Upper lobe of left lung (tissue), 6 donors: ENCODE measurements around the gene CISH. TPM values are rescaled to one million over a fixed set of nuclear protein-coding genes. Genes with fewer than 3 reads are reported as not detected.

ENCODE experiments used
- ATAC-seq, 2 donors: fragments of 200-7000 bp; cut with Tn5 transposase; one replicate each; pipeline ENCODE4 v1.9.1; 2022; ENCODE audit warnings: mild to moderate bottlenecking in 2 of 2, moderate library complexity in 2 of 2; ENCODE audit not compliant: low FRiP score in 2 of 2
- DNase-seq, 2 donors: peaks; one replicate each; pipeline ENCODE4 v3.0.0-alpha.2; 2019 to 2020
- H3K27ac ChIP-seq, 4 donors: fragments of 200-600 bp; sonication (generic); one replicate each; pipeline ENCODE4 v1.5.1; 2016 to 2019
- H3K27me3 ChIP-seq, 4 donors: fragments of 200-600 bp; sonication (generic); one replicate each; pipeline ENCODE4 v1.5.1; 2017 to 2019
- H3K36me3 ChIP-seq, 4 donors: fragments of 200-600 bp; sonication (generic); one replicate each; pipeline ENCODE4 v1.5.1; 2016 to 2019
- H3K4me1 ChIP-seq, 4 donors: fragments of 200-600 bp; sonication (generic); one replicate each; pipeline ENCODE4 v1.5.1; 2018 to 2019
- H3K4me3 ChIP-seq, 4 donors: fragments of 200-600 bp; sonication (generic); one replicate each; pipeline ENCODE4 v1.5.1; 2017 to 2019; ENCODE audit warnings: mild to moderate bottlenecking in 2 of 4, moderate library complexity in 1 of 4
- H3K9me3 ChIP-seq, 4 donors: fragments of 200-600 bp; sonication (generic); one replicate each; pipeline ENCODE4 v1.5.1; 2018 to 2019
- EP300 ChIP-seq, 4 donors: sonication (generic); formaldehyde crosslinking; IDR thresholded peaks; one replicate each; pipeline ENCODE4 v1.5.1; 2017; ENCODE audit warnings: antibody characterized with exemption in 4 of 4, control low read depth in 2 of 4
- POLR2A ChIP-seq, 4 donors: fragments of 450-650 bp; IDR thresholded peaks; one replicate each; pipeline ENCODE4 v1.5.1; 2016 to 2017; ENCODE audit warnings: antibody characterized with exemption in 4 of 4, mild to moderate bottlenecking in 2 of 4
- POLR2AphosphoS5 ChIP-seq, 2 donors: sonication (generic); formaldehyde crosslinking; IDR thresholded peaks; one replicate each; pipeline ENCODE4 v1.5.1; 2017; ENCODE audit warnings: antibody characterized with exemption in 2 of 2
- WGBS, 2 donors: methylation state at CpG; one replicate each; pipeline ENCODE4 v1.1.5; 2017 to 2018; 5-methylcytosine and 5-hydroxymethylcytosine counted together
- total RNA-seq, 6 donors: library from RNA; depleted of rRNA in 4 of 6; stranded (reverse); fragments of >200 nt in 4 of 6; gene quantifications; one replicate each; pipeline versions ENCODE4 v1.1.0 to v1.2.1, GENCODE V29; 2016 to 2021
- TF ChIP-seq, protein P1 (sequence below), 6 experiments: fragments of 450-650 bp in 4 of 6; fragments of 200-600 bp in 2 of 6; sonication (generic) in 2 of 6; IDR thresholded peaks; one replicate each; pipeline ENCODE4 v1.5.1; 2016 to 2019; ENCODE audit warnings: antibody characterized with exemption in 6 of 6
- donor health status: DM: no; HTN: no; CAD: no; lungs with moderate emphysema.
- donor health status: DM: no; HTN: yes; CAD: no; lungs with severe emphysema.

CISH gene
- total RNA-seq, 6 donors from 2014 or later, result 35.8 to 66.9 (median 43.1) TPM

DNA sequence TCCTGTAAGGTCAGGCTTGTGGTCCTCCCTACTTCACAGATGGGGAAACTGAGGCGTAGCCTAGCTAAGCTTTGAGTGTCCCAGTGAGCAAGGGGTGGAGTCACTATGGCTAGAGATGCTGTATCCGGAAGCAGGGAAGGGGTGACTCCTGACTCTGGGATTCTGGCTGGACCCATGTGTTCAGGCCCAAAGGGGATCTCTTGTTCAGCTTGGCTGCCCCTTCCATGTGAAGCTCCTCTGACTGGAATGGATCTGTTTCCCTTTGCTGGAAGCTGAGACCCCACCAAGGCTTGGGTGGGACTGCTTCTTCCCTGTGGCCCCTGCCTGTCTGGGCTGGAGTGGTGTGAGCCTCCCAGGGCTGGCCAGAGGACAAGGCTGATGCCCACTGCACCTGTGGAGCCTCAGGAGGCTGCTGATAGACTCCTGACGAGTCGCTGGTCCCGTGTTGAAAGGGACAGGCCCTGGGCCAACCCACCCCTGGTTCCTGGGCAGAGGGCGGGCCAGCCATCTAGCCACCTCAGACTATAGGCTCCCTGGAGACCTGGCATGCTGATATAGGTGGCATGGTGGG lies 6.4 kb upstream of the CISH start:
- H3K4me3 ChIP-seq, result peak overlapping the region; percentile 86 to 98 (median 96)
- TF ChIP-seq POLR2A (IDR thresholded peaks at IDR 0.05), result no peak
- TF ChIP-seq EP300 (IDR thresholded peaks at IDR 0.05), result no peak
- TF ChIP-seq, protein P1, sequence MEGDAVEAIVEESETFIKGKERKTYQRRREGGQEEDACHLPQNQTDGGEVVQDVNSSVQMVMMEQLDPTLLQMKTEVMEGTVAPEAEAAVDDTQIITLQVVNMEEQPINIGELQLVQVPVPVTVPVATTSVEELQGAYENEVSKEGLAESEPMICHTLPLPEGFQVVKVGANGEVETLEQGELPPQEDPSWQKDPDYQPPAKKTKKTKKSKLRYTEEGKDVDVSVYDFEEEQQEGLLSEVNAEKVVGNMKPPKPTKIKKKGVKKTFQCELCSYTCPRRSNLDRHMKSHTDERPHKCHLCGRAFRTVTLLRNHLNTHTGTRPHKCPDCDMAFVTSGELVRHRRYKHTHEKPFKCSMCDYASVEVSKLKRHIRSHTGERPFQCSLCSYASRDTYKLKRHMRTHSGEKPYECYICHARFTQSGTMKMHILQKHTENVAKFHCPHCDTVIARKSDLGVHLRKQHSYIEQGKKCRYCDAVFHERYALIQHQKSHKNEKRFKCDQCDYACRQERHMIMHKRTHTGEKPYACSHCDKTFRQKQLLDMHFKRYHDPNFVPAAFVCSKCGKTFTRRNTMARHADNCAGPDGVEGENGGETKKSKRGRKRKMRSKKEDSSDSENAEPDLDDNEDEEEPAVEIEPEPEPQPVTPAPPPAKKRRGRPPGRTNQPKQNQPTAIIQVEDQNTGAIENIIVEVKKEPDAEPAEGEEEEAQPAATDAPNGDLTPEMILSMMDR (IDR thresholded peaks at IDR 0.05), result no peak
- WGBS, 2 donors, result 39% methylated on average over 5 to 6 of the region's 6 CpGs
- H3K9me3 ChIP-seq, result no peaks in the 10 kb centered on the region
- peaks cover 39 to 64% (median 61%) of the 10 kb centered on the region in 4 donors for H3K4me1 ChIP-seq
- H3K27ac ChIP-seq, result peak overlapping the region; percentile 95 to 97 (median 96)
- ATAC-seq (no peak), DNase-seq (no peak)
- H3K36me3 ChIP-seq, result no peaks in the 10 kb centered on the region
- no peaks in the 10 kb centered on the region for H3K27me3 ChIP-seq

DNA sequence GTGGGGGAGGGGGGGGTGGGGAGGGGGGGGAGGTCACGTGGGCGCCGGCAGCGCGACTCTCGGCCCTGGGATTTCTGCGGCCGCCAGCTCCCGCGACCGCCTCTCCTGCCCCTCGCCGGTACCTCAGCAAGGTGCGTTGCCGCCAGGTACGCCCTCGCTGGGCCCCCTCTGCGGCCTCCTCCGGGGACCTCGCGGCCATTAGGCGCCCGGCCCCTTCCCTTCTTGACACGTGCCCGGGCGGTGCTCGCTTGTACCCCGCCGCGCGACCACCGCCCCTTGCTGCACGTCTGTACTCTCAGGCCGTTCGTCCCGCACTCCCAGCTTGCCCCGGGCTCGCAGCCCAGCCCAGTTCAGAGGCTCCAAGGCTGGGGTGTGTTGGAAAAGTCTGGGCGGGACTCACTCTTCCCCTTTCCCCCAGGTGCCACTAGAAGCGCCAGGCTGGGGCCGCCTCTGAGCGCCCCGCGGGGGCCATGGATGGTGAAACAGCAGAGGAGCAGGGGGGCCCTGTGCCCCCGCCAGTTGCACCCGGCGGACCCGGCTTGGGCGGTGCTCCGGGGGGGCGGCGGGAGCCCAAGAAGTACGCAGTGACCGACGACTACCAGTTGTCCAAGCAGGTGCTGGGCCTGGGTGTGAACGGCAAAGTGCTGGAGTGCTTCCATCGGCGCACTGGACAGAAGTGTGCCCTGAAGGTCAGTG lies 5.7 kb upstream of the CISH start, which contains the start of gene MAPKAPK3:
TSS of gene MAPKAPK3 (plus strand) at position 56 of the 696 bp plus-strand sequence. CDS start at position 471, 415 bp downstream.
- WGBS, 2 donors, result 0 to 6% methylated on average over 9 to 20 of the region's 58 CpGs
- H3K27me3 ChIP-seq, result no peaks in the 10 kb centered on the region
- H3K4me3 ChIP-seq, result peak within 1 kb of the TSS; percentile 86 to 98 (median 96)
- H3K4me1 ChIP-seq, result peaks cover 42 to 68% (median 64%) of the 10 kb centered on the region in 4 donors
- H3K27ac ChIP-seq, result peak within 1 kb of the TSS; percentile 95 to 97 (median 96)
- ATAC-seq (peak; percentile 3 to 25), DNase-seq (peak; percentile 65 to 91)
- TF ChIP-seq POLR2A (IDR thresholded peaks at IDR 0.05) (peak in 2 of 4 donors; percentile 58 to 60), POLR2AphosphoS5 (IDR thresholded peaks at IDR 0.05) (no peak)
- TF ChIP-seq, protein P1 (IDR thresholded peaks at IDR 0.05), result peak in 3 of 6 experiments; percentile 4 to 29 (median 27)
- no peaks in the 10 kb centered on the region for H3K36me3 ChIP-seq
- no peaks in the 10 kb centered on the region for H3K9me3 ChIP-seq

DNA sequence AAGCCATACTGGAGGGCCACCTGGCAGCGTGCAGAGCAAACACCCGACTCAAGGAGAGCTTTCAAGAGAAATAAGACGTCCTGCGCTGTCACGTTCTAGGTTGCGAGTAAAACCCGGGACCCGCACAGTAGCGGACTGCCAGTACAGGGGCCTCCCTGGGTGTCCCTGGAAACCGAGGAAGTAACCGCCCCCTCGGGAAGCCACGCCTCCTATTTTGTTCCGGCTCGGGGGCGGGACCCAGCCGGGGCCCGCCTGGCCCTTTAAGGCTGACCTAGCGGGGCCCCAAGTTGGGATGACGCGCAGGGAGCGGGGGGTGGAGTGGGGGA lies 5.2 kb upstream of the CISH start:
- Histone ChIP-seq H3K36me3 (no peaks in the 10 kb centered on the region), H3K9me3 (no peaks in the 10 kb centered on the region), H3K27ac (peak overlapping the region; percentile 95 to 97 (median 96)), H3K27me3 (no peaks in the 10 kb centered on the region), H3K4me1 (peaks cover 43 to 70% (median 64%) of the 10 kb centered on the region in 4 donors), H3K4me3 (peak overlapping the region; percentile 63 to 97 (median 90))
- WGBS, 2 donors, result 0% methylated on average over 2 to 21 of the region's 22 CpGs
- ATAC-seq (peak; percentile 89 to 90), DNase-seq (peak; percentile 96)
- TF ChIP-seq POLR2AphosphoS5 (IDR thresholded peaks at IDR 0.05) (peak in 1 of 2 donors; percentile 45), EP300 (IDR thresholded peaks at IDR 0.05) (no peak), POLR2A (IDR thresholded peaks at IDR 0.05) (peak in 2 of 4 donors; percentile 6 to 34)
- TF ChIP-seq, protein P1 (IDR thresholded peaks at IDR 0.05), result no peak

DNA sequence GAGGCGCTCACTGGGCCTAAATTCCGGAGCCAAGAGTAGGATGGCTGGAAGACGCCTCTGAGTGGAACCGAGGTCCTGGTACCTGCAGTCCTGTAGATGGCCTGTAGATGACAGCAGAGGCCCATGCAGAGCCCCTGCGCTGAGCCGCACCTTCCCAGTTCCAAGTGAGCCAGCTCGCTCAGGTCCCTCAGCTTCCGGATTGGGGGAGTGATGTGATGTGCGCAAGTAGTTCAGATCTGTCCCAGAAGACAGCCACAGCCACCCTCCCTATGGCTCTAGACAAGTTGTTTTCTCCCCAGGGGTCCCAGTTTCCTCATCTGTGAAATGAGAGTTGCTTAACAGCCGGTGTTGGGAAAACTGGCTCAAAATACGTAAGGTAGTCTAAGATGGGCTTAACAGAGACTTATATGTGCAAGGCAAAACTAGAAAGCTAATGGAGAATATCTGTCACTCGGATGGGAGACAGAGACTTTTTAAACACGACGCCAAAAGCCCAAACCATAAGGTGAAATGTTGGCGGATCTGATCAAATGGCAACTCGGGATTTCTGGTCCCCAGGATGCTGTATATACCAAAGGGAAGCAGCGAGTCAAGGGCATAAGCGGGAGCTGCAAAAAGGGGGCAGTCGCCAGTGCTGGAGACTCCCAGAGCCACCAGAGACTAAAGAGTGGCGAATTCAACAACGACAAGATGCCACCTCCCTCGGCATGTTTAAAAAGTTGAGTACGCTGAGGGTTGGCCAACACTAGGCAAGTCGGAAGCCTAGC lies 4.6 kb upstream of the CISH start:
- ATAC-seq, result peak; percentile 78 to 86
- peak overlapping the region; percentile 63 to 97 (median 90) for H3K4me3 ChIP-seq
- H3K4me1 ChIP-seq, result peaks cover 43 to 71% (median 68%) of the 10 kb centered on the region in 4 donors
- H3K9me3 ChIP-seq, result no peaks in the 10 kb centered on the region
- 0 to 1% methylated on average over 13 to 24 of the region's 24 CpGs for WGBS, 2 donors
- H3K27me3 ChIP-seq, result no peaks in the 10 kb centered on the region
- peak in 1 of 2 donors; percentile 92 for DNase-seq
- TF ChIP-seq POLR2A (IDR thresholded peaks at IDR 0.05) (peak in 1 of 4 donors; percentile 30), EP300 (IDR thresholded peaks at IDR 0.05) (no peak), POLR2AphosphoS5 (IDR thresholded peaks at IDR 0.05) (no peak)
- TF ChIP-seq, protein P1 (IDR thresholded peaks at IDR 0.05), result peak; percentile 95 to 99 (median 98)
- peak overlapping the region; percentile 95 to 97 (median 96) for H3K27ac ChIP-seq
- no peaks in the 10 kb centered on the region for H3K36me3 ChIP-seq
